ENCODE results near the gene C22orf15. TPM values are rescaled to one million over a fixed set of nuclear protein-coding genes. Genes with fewer than 3 reads are reported as not detected.

Gene C22orf15
- total and polyA plus RNA-seq, 7 donors, result 0.04 to 0.34 TPM; not detected in 5

DNA sequence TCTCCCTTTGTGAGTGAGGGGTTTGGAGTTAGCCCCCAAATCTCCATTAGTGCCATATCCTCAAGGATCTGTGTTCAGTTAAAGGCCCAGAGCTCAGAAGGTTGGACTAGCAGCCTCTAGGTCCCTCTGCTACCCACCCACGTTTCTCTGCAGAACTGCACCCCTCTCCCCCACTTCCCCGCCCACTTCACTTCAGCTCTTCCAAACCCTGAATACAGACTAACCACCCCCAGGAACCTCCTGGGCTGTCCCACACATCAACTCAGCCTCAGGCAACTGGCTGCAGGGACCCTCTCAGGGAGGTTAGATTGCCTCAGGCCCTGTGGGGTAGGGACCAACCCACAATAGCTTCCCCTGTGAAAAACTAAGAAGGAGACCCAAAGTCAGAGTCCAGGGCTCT lies 9.4 kb upstream of the C22orf15 start:
- no peak for ATAC-seq
- intact Hi-C loops (cut with DNase I), result no loop called here
- 62 to 73% (median 68%) methylated on average over 2 of the region's 2 CpGs for WGBS, 3 donors

DNA sequence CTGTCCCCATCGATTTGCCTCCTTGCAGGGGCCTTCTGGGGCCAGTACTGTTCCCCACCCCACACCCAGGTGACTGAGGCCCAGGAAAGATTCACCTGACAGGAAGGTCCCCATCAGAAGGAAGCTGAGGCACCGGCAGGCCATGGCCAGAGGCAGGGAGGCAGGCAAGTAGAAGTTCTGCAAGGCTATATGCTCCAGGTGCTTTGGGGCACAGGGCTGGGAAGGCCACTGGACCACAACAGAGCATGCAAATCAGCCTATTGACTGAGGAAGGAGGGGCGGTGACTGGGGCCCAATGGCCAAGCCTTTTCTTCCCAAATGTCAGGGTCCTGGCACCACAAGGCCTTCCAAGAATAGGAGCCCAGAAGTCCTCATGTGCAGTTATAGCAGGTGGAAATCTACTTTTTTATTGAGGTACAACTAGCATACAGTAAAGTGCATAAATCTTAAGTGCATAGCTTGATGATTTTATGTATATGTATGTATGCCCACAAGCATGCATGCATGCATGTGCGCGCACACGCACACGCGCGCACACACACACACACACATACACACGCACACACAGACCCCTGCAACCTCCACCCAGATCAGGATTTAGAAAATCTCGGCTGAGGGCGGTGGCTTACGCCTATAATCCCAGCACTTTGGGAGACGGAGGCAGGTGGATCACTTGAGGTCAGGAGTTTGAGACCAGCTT lies 8.4 kb upstream of the C22orf15 start, which contains the start of gene VPREB3:
TSS of gene VPREB3 (minus strand) at position 206 of the 700 bp plus-strand sequence. CDS start at position 144, 62 bp downstream.
- no peaks in the 10 kb centered on the region for H3K27me3 ChIP-seq (ENCODE audit: insufficient read depth in 3 of 3, low read length in 2 of 3)
- intact Hi-C loops (cut with DNase I), result no loop called here
- H3K4me3 ChIP-seq, result no peak within 1 kb of the TSS
- H3K27ac ChIP-seq, result no peak within 1 kb of the TSS
- peaks cover 10% of the 10 kb centered on the region for H3K4me1 ChIP-seq
- ATAC-seq (no peak), DNase-seq (no peak)
- no peaks in the 10 kb centered on the region for H3K9me3 ChIP-seq
- 82 to 88% (median 85%) methylated on average over 14 of the region's 14 CpGs for WGBS, 3 donors
- no peaks in the 10 kb centered on the region for H3K36me3 ChIP-seq (ENCODE audit: insufficient read depth in 1 of 2, low read depth in 1 of 2)
- TF ChIP-seq, protein P1, sequence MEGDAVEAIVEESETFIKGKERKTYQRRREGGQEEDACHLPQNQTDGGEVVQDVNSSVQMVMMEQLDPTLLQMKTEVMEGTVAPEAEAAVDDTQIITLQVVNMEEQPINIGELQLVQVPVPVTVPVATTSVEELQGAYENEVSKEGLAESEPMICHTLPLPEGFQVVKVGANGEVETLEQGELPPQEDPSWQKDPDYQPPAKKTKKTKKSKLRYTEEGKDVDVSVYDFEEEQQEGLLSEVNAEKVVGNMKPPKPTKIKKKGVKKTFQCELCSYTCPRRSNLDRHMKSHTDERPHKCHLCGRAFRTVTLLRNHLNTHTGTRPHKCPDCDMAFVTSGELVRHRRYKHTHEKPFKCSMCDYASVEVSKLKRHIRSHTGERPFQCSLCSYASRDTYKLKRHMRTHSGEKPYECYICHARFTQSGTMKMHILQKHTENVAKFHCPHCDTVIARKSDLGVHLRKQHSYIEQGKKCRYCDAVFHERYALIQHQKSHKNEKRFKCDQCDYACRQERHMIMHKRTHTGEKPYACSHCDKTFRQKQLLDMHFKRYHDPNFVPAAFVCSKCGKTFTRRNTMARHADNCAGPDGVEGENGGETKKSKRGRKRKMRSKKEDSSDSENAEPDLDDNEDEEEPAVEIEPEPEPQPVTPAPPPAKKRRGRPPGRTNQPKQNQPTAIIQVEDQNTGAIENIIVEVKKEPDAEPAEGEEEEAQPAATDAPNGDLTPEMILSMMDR (IDR thresholded peaks at IDR 0.05), result no peak

More for the DNA sequence above, 9.4 kb upstream of the C22orf15 start:
- H3K4me1 ChIP-seq, result peaks cover 10% of the 10 kb centered on the region
- no peaks in the 10 kb centered on the region for H3K9me3 ChIP-seq
- TF ChIP-seq, protein P1 (IDR thresholded peaks at IDR 0.05), result no peak
- no peak overlapping the region for H3K4me3 ChIP-seq
- H3K36me3 ChIP-seq (ENCODE audit: insufficient read depth in 1 of 2, low read depth in 1 of 2), result no peaks in the 10 kb centered on the region
- H3K27me3 ChIP-seq (ENCODE audit: insufficient read depth in 3 of 3, low read length in 2 of 3), result no peaks in the 10 kb centered on the region
- H3K27ac ChIP-seq, result no peak overlapping the region
- DNase-seq, result no peak

DNA sequence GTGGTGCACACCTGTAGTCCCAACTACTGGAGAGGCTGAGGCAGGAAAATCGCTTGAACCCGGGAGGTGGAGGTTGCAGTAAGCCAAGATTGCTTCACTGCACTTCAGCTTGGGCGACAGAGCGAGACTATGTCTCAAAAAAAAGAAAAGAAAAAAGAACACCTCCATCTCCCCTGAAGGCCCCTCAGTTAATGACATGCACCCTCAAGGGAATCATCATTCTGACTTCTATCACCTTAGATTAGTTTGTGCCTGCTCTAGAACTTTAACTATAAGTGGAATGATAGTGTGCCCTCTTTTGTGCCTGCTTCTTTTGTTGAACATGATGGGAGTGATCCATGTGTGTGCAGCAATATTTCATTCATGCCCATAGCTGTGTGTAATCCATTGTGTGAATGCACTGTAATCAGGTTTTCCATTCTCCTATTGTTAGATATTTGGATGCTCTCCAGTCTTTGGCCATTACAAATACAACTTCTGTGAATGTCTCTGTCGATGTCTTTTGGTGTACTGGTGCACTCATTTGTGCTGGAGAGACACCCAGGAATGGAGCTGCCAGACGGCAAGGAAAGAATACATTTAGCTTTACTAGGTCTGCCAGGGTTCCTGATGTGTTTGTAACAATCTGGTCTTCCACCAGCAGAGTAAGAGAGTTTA lies 7.7 kb upstream of the C22orf15 start:
- Histone ChIP-seq H3K36me3 (ENCODE audit: insufficient read depth in 1 of 2, low read depth in 1 of 2) (no peaks in the 10 kb centered on the region), H3K4me3 (no peak overlapping the region), H3K4me1 (peaks cover 5% of the 10 kb centered on the region), H3K27ac (no peak overlapping the region), H3K27me3 (ENCODE audit: insufficient read depth in 3 of 3, low read length in 2 of 3) (no peaks in the 10 kb centered on the region), H3K9me3 (no peaks in the 10 kb centered on the region)
- 57 to 64% (median 59%) methylated on average over 6 of the region's 6 CpGs for WGBS, 3 donors
- no peak for DNase-seq
- intact Hi-C loops (cut with DNase I), result no loop called here
- TF ChIP-seq, protein P1 (IDR thresholded peaks at IDR 0.05), result no peak
- ATAC-seq, result no peak

DNA sequence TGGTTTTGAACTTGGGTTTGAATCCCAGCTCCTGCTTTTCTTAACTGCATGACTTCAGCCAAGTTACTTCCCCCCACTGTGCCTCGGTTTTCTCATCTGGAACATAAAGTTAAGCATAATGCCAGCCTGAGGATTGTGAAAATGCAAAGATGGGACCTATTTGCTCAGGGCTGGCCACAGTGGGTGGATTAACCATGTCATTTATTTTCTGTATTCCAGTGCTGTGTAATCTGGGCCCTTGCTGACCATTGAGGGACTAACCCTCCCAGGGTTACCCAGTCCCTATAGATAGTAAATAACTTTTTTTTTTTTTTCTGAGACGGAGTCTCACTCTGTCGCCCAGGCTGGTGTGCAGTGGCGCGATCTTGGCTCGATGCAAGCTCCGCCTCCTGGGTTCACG lies 7.1 kb upstream of the C22orf15 start:
- no peaks in the 10 kb centered on the region for H3K4me1 ChIP-seq
- ATAC-seq (no peak), DNase-seq (no peak)
- intact Hi-C loops (cut with DNase I), result no loop called here
- H3K27me3 ChIP-seq (ENCODE audit: insufficient read depth in 3 of 3, low read length in 2 of 3), result no peaks in the 10 kb centered on the region
- WGBS, 3 donors, result 64 to 78% (median 70%) methylated on average over 8 of the region's 8 CpGs
- H3K27ac ChIP-seq, result no peak overlapping the region
- TF ChIP-seq, protein P1 (IDR thresholded peaks at IDR 0.05), result no peak
- H3K9me3 ChIP-seq, result no peaks in the 10 kb centered on the region
- H3K36me3 ChIP-seq (ENCODE audit: insufficient read depth in 1 of 2, low read depth in 1 of 2), result no peaks in the 10 kb centered on the region
- H3K4me3 ChIP-seq, result no peak overlapping the region
